Stimulated activated CD4-positive, alpha-beta T cell treated with anti-CD3 and anti-CD28 coated beads, Interleukin-15, amount 100 ng/mL, for 24 hours (primary cell): Measurements from ENCODE around the gene KCNIP3.
"Not testable (repeated sequence)": the region's sequence is repeated elsewhere in the genome, so short reads cannot be mapped to it uniquely, and the experiment has no call there.

Source experiments
- DNase-seq: peaks from one replicate; pipeline ENCODE4 v3.0.0-alpha.2; 2020

The KCNIP3 gene

GRCh38 chr2:95427196-95427867 is 130.2 kb downstream of the KCNIP3 start:
- not testable (repeated sequence) for DNase-seq

GRCh38 chr2:95429748-95430467 is 132.8 kb downstream of the KCNIP3 start:
- not testable (repeated sequence) for DNase-seq

DNA sequence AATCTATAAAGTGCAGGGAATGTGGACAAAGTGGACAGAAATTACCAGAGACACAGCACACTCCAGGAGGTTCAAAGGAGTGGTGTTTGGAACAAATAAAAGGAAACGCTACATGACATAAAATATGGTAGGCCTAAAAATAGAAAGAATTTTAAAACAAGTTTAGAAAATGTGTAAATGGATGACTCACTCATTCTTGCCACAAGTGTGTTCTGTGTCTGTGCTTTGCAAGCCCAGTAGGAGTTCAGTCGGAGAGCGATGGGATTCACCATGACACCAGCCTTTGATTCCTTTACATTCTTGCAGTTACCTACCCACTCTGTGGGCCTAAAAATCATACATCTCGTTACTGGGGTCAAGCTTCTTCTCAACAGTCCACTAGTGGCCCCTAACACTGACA is 136.2 kb downstream of the KCNIP3 start:
- not testable (repeated sequence) for DNase-seq

DNA sequence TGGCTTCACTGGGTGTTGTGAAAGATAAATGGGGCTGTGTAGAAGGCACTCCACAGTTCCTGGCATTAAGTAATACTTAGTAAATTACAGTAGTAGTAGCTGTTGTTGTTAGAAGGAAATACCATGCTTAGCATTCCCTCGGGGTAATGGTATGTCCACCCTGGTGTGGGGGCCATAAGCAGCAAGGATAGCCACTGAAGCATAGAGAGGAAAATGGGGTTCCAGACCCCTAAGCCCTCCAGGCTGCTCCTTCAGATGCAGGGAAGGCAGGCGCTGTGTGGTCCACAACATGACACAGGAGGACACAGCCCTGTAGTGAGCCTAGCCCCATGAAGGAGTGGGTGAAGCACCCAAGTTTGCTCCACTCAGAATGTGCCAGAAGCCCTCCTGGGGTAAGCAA is 136.8 kb downstream of the KCNIP3 start:
- DNase-seq, result not testable (repeated sequence)

GRCh38 chr2:95434507-95435076 is 137.4 kb downstream of the KCNIP3 start:
- DNase-seq, result not testable (repeated sequence)

DNA sequence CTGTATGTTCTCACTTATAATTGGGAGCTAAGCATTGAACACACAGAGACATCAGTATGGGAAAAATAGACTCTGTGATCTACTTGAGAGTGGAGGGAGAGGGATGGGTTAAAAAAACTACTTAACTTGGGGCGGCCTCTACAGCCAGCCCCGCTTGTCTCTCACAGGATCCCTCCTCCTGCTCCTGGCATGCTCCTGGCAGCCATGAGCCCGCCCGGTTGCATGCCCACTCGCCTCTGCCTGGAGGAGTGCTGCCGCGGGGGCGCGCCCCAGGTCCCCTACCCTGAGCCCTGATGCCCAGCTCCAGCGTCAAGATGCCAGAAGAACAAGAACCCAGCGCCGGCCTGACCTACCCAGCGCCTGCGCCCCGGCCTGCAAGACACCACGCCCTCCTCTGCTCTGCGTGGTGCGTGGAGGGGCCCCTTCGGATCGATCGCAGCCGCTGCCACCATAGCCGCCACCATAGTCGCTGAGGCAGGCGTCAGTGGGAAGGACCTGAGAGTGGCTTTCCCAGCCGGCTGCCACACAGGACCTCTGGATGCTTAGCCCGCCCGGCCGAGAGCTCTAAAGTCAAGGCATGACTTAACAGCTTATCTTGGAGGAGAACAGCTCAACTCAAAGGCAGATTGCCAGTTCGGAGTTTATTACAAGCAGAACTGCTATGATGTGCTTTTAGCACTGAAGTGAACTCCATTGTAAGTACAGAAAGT is 138.2 kb downstream of the KCNIP3 start:
- not testable (repeated sequence) for DNase-seq
